ENCODE results near the gene AUNIP. TPM values are rescaled to one million over a fixed set of nuclear protein-coding genes. Genes with fewer than 3 reads are reported as not detected.

The AUNIP gene
- total and polyA plus RNA-seq, 11 donors, result 0.19 to 1.5 (median 0.26) TPM; not detected in 7

- WGBS, 4 donors, result 86 to 98% (median 91%) methylated on average over 7 to 8 of the region's 8 CpGs
- H3K4me3 ChIP-seq, result peak overlapping the region in 1 of 12 donors; percentile 49
- ATAC-seq (no peak), DNase-seq (peak in 1 of 5 donors; percentile 56)
- H3K4me1 ChIP-seq, result peaks cover 3 to 62% (median 50%) of the 10 kb centered on the region in 12 donors
- TF ChIP-seq CTCF (IDR thresholded peaks at IDR 0.05) (no peak), POLR2A (IDR thresholded peaks at IDR 0.05) (no peak)
- H3K36me3 ChIP-seq, result peaks cover 0 to 3% (median 0%) of the 10 kb centered on the region in 9 donors
- intact Hi-C loops (cut with DNase I), result loop anchor here in 8 of 10 donors (2.0 to 10.0 kb wide), 11 partner anchors 54 to 364 kb away; partner anchors contain the start of genes MACO1 (in 1 of the 8) and MAN1C1 (in 1 of the 8)
- no peaks in the 10 kb centered on the region for H3K9me3 ChIP-seq
- no peaks in the 10 kb centered on the region for H3K27me3 ChIP-seq
- H3K27ac ChIP-seq, result peak overlapping the region; percentile 72 to 97 (median 88)
These were observed 60.4 kb downstream of the AUNIP start for GRCh38 chr1:25798666-25799351.

- intact Hi-C loops (cut with DNase I), result loop anchor here (2.0 to 10.0 kb wide), 14 partner anchors 53 to 363 kb away; partner anchors contain the start of genes MAN1C1 (in 2 of the 10) and MACO1 (in 1 of the 10)
- H3K9me3 ChIP-seq, result no peaks in the 10 kb centered on the region
- 74 to 89% (median 84%) methylated on average over 7 to 8 of the region's 8 CpGs for WGBS, 4 donors
- peak overlapping the region in 3 of 12 donors; percentile 42 to 97 (median 88) for H3K27ac ChIP-seq
- H3K36me3 ChIP-seq, result peaks cover 0 to 3% (median 0%) of the 10 kb centered on the region in 9 donors
- peak in 2 of 5 donors; percentile 67 to 73 for DNase-seq
- peaks cover 3 to 58% (median 42%) of the 10 kb centered on the region in 12 donors for H3K4me1 ChIP-seq
- TF ChIP-seq POLR2A (IDR thresholded peaks at IDR 0.05) (no peak), CTCF (IDR thresholded peaks at IDR 0.05) (peak; percentile 21 to 57 (median 38))
- peak in 3 of 4 donors; percentile 23 to 45 (median 37) for ATAC-seq
- no peak overlapping the region for H3K4me3 ChIP-seq
- no peaks in the 10 kb centered on the region for H3K27me3 ChIP-seq
These were observed 61.3 kb downstream of the AUNIP start for GRCh38 chr1:25797939-25798338.

GRCh38 chr1:25796811-25797458, 62.3 kb downstream of the AUNIP start:
- Histone ChIP-seq H3K4me1 (peaks cover 3 to 48% (median 32%) of the 10 kb centered on the region in 12 donors), H3K9me3 (no peaks in the 10 kb centered on the region), H3K27me3 (no peaks in the 10 kb centered on the region), H3K27ac (peak overlapping the region in 7 of 12 donors; percentile 22 to 69 (median 41)), H3K36me3 (peaks cover 0 to under 1% (median 0%) of the 10 kb centered on the region in 9 donors), H3K4me3 (no peak overlapping the region)
- peak; percentile 20 to 48 (median 38) for ATAC-seq
- peak; percentile 76 to 85 (median 78) for TF ChIP-seq CTCF (IDR thresholded peaks at IDR 0.05)
- TF ChIP-seq POLR2A (IDR thresholded peaks at IDR 0.05), result no peak
- peak; percentile 78 to 91 (median 84) for DNase-seq
- intact Hi-C loops (cut with DNase I), result loop anchor here in 8 of 10 donors (1.0 to 10.0 kb wide), 14 partner anchors 52 to 362 kb away; partner anchors contain the start of genes MAN1C1 (in 2 of the 8) and MACO1 (in 1 of the 8)
- WGBS, 4 donors, result 5 to 11% (median 7%) methylated on average over 19 of the region's 19 CpGs

Data from heart left ventricle (tissue), 16 donors.